HG02571 (cell line): ENCODE data around the gene RXRB.
"Not testable (repeated sequence)": the region's sequence is repeated elsewhere in the genome, so short reads cannot be mapped to it uniquely, and the experiment has no call there.

Experiments
- ATAC-seq: cut with Tn5 transposase; IDR thresholded peaks from one replicate; pipeline ENCODE4 v1.9.1; 2021; ENCODE audit warnings: mild to moderate bottlenecking, moderate library complexity; ENCODE audit not compliant: unreplicated experiment

Gene RXRB

DNA sequence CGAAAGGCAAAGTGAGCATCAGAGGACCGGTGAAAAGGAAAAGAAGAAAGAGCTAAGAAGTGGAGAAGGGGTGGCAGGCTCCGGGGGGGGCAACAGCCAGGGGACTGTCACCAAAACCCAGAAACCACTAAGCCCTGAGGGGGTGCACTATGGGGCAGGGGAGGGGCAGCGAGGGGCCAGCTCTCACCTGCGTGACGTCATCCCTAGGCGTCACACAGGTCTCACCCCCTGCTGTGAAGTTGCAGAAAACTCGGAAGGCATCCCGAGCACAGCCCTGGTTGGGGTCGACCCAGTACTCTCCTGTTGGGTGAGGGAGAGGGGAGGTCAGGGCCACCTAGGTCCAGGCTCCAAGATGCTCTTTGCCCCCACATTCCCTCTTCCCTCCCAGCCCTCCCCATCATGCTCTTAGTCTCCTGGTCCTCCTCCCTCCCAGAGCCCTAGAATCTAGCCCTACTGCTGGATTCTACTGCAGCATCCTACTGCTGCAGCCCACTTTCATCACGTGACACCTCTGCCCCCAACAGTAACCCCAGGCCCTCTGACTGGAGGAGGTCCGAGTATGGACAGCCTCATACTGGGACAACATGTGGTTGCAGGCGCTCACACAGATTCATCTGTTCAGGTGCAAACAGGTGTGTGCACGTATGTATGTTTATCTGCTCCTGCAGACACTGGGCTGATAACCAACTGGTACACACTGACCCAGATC is 35.6 kb downstream of the RXRB start:
- ATAC-seq = no peak

GRCh38 chr6:33164176-33164575 is 36.3 kb downstream of the RXRB start:
- no peak for ATAC-seq

DNA sequence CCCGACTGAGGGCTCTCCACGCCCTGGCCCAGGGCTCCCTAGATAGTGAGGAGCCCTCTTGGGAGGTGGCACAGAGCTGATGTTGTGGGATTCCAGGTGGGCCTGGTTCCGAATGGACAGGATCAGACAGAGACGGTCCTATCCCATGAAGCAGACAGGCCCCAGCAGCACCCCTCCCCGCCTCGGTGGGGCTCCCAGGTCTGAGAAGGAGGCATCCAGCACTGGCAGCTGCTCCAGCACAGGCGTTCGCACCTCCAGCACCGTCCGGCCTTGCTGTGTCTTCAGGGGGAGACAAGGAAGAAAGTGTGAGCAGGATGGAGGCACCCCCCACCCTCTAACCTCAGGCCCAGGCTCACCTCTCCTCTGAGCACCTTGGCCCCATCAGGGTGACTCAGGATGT is 36.9 kb downstream of the RXRB start:
- ATAC-seq = no peak

- ATAC-seq = no peak
Measured at GRCh38 chr6:33161354-33162331, 38.8 kb downstream of the RXRB start.

DNA sequence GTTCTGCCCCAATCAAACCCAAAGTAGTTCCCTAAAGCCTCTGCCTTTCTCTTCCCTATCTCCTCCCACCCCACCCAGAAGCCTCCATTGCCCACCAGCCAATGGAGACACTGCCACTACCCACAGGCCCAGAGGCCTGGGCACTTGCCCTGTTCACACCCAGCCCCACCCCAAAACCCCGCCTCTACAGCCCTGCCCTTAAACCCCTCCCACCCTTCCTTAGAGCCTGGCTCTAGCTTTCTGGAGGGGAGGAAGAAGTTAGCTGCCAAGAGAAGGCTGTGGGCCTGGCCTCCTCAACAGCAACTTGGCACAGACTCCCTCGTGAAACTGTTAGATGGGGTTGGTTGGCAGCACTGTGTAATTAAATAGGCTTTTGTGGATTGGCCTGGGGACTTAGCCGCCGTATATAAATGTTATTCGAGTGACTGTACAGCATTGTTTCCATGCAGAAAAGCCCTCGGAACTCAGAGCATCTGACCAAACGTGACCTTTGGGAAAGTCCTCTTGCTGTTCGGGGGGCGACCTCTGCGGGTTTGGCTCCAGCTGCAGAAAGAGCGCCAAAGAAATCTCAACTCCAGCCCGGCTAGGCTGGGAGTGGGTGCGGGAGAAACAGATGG is 39.6 kb downstream of the RXRB start:
- ATAC-seq = no peak

- no peak for ATAC-seq
Measured at GRCh38 chr6:33160096-33160495, 40.4 kb downstream of the RXRB start.

GRCh38 chr6:33156964-33157363 is 43.5 kb downstream of the RXRB start:
- no peak for ATAC-seq

DNA sequence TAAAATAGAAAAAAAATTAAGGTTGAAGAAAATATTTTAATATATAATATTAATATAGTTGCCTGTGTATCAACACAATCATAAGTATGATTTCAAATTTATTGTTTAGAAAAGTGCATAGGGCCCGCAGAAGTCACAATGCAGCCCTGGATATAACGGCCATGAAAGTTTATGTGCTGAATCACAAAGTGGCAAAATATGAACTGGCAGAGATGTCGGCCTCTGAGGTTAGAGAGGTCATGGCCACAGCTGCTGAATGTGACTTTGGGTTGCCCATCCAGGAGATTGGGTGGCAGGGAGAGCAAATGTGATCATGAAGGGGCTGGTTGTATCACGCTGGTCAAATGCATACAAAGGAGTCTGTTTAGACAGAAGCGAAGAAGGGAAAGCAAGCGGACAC is 43.9 kb downstream of the RXRB start:
- ATAC-seq = no peak

DNA sequence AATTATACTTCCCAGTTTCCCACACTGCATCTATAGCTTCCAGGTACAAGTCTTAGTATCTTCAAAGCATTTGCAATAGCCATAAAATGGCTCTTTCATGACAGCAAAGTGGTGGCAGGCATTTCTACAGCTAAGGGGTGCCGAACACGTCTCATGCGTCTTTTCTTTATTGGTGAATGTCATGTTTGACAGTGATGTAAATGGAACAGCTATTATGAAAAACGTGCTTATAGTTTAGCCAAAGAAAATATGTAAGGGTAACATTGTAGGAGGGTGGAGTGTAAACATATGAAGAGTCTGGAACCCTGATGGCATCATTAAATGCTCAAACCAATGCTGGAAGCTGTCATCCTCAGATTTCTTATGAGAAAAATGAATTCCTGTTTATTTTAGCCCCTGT is 46.1 kb downstream of the RXRB start:
- no peak for ATAC-seq

- no peak for ATAC-seq
Measured at GRCh38 chr6:33151050-33151449, 49.4 kb downstream of the RXRB start.

GRCh38 chr6:33150560-33150959 is 49.9 kb downstream of the RXRB start:
- ATAC-seq = not testable (repeated sequence)

DNA sequence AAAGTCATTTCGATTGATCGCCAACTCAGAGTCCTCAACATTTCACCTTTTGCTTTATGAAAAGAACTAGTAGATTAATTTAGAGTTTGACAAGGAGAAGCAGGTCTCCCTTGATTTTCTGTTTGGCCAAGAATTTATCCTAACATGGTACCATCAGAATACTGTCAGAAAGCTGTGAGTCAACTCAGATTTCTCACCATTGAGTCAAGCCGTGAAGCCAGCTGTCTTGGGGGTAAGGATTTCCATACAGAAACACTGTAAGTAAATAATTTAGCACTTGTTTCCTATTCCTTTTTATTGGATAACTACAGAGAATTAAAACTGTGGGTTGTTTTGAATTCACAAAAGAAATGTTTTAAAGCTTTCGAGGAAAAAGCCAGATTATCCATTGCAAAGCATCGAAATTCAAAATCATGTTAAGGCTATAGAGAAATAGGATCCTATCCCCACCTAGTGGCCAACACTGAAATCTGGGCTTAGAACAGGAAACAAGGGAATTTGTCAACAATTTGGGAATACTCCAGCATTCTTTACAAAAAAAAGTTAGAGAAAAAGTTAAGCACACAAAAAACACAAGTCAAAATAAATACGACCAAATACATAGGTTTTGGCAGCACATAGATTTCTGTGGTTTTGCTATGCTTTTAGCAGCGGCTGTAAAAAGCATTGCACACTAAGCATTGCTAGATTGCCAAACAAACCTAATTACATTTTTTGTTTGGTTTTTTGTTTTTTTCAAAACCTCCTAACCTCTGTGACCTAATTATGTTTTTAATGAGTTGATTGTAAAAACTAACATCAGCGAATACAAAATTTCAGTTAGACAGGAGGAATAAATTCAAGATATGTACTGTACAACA is 52.4 kb downstream of the RXRB start:
- no peak for ATAC-seq

DNA sequence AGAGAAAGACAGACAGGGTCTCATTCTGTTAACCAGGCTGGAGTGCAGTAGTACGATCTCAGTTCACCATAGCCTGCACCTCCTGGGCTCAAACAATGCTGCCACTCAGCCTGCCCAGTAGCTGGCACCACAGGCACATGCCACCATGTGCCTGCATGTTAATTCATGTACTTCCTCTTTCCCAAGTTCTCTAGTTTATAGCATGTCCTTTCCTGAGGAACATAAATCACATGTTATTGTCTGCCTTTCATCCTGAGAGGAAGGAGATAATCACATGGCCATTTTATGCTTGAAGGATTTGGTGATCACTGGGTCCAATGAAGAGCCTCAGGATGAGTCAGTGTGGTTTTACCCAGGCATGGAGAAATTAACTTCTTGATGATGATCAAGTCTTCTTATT is 56.1 kb downstream of the RXRB start:
- ATAC-seq = no peak
